H9 (cell line): Measurements from ENCODE around the gene PLCH2. TPM values are rescaled to one million over a fixed set of nuclear protein-coding genes. Genes with fewer than 3 reads are reported as not detected.

Experiments used
- DNase-seq: peaks from one replicate; pipeline ENCODE4 v3.0.0-alpha.2; 2017
- H2AFZ ChIP-seq: one replicate; pipeline ENCODE4 v1.6.1; 2013; ENCODE audit warnings: mild to moderate bottlenecking, low read length, control low read depth, moderate library complexity
- H2AK5ac ChIP-seq: 2 replicates; pipeline ENCODE4 v1.6.1; 2013; ENCODE audit warnings: low read length, control low read depth, mixed read lengths; ENCODE audit not compliant: insufficient read length
- H2BK120ac ChIP-seq: one replicate; pipeline ENCODE4 v1.6.1; 2013; ENCODE audit warnings: low read depth, mild to moderate bottlenecking, low read length, control low read depth, inconsistent platforms; ENCODE audit not compliant: poor library complexity, severe bottlenecking
- H2BK12ac ChIP-seq: 2 replicates; pipeline ENCODE4 v1.6.1; 2013; ENCODE audit warnings: low read length, control low read depth, mixed read lengths, low read depth; ENCODE audit not compliant: insufficient read length
- H2BK15ac ChIP-seq: 2 replicates; pipeline ENCODE4 v1.6.1; 2013; ENCODE audit warnings: low read depth, low read length, control low read depth
- H2BK20ac ChIP-seq: one replicate; pipeline ENCODE4 v1.6.1; 2013; ENCODE audit warnings: low read depth, mild to moderate bottlenecking, low read length, control low read depth, inconsistent platforms; ENCODE audit not compliant: poor library complexity, severe bottlenecking
- H2BK5ac ChIP-seq: 2 replicates; pipeline ENCODE4 v1.6.1; 2013; ENCODE audit warnings: low read length, control low read depth, mixed read lengths; ENCODE audit not compliant: insufficient read length
- H3K14ac ChIP-seq: 2 replicates; pipeline ENCODE4 v1.6.1; 2013; ENCODE audit warnings: low read length, control low read depth; ENCODE audit not compliant: insufficient read depth
- H3K18ac ChIP-seq: 2 replicates; pipeline ENCODE4 v1.6.1; 2013; ENCODE audit warnings: low read depth, mild to moderate bottlenecking, mixed read lengths, low read length, control low read depth; ENCODE audit not compliant: insufficient read length
- H3K23ac ChIP-seq: 2 replicates; pipeline ENCODE4 v1.6.1; 2013; ENCODE audit warnings: low read length, control low read depth, mixed read lengths, low read depth; ENCODE audit not compliant: insufficient read length
- H3K23me2 ChIP-seq: 2 replicates; pipeline ENCODE4 v1.6.1; 2013; ENCODE audit warnings: low read depth, mild to moderate bottlenecking, mixed read lengths, low read length, control low read depth; ENCODE audit not compliant: insufficient read length, poor library complexity, severe bottlenecking
- H3K27ac ChIP-seq: 2 replicates; pipeline ENCODE4 v1.5.1; 2013; ENCODE audit warnings: low read length, control low read depth, mixed read lengths, low read depth; ENCODE audit not compliant: insufficient read length
- H3K27me3 ChIP-seq: 2 replicates; pipeline ENCODE4 v1.6.1; 2013; ENCODE audit warnings: low read length, control low read depth, inconsistent platforms; ENCODE audit not compliant: insufficient read depth
- H3K4ac ChIP-seq: 2 replicates; pipeline ENCODE4 v1.6.1; 2013; ENCODE audit warnings: low read depth, mild to moderate bottlenecking, control low read depth, inconsistent platforms, low read length, moderate library complexity
- H3K4me1 ChIP-seq: 2 replicates; pipeline ENCODE4 v1.6.1; 2013; ENCODE audit warnings: low read length, control low read depth, inconsistent platforms; ENCODE audit not compliant: insufficient read depth
- H3K4me2 ChIP-seq: 2 replicates; pipeline ENCODE4 v1.6.1; 2013; ENCODE audit warnings: low read length, control low read depth, mixed read lengths; ENCODE audit not compliant: insufficient read length, insufficient read depth
- H3K56ac ChIP-seq: 2 replicates; pipeline ENCODE4 v1.6.1; 2013; ENCODE audit warnings: low read depth, mild to moderate bottlenecking, mixed read lengths, low read length, control low read depth; ENCODE audit not compliant: insufficient read length
- H3K79me1 ChIP-seq: 2 replicates; pipeline ENCODE4 v1.6.1; 2013; ENCODE audit warnings: low read depth, mild to moderate bottlenecking, moderate library complexity, low read length, control low read depth, inconsistent platforms; ENCODE audit not compliant: insufficient read depth, poor library complexity, severe bottlenecking
- H3K79me2 ChIP-seq: 2 replicates; pipeline ENCODE4 v1.6.1; 2013; ENCODE audit warnings: low read length, control low read depth, inconsistent platforms; ENCODE audit not compliant: insufficient read depth
- H3K9ac ChIP-seq: 2 replicates; pipeline ENCODE4 v1.6.1; 2013; ENCODE audit warnings: low read length, control low read depth, mixed read lengths; ENCODE audit not compliant: insufficient read length; ENCODE audit errors: extremely low read depth
- H3K9me3 ChIP-seq: one replicate; pipeline ENCODE4 v1.6.1; 2013; ENCODE audit warnings: low read depth, low read length, inconsistent platforms; ENCODE audit not compliant: control insufficient read depth
- H3T11ph ChIP-seq: one replicate; pipeline ENCODE4 v1.6.1; 2013; ENCODE audit warnings: mild to moderate bottlenecking, low read length, control low read depth, inconsistent platforms
- H4K20me1 ChIP-seq: one replicate; pipeline ENCODE4 v1.6.1; 2013; ENCODE audit not compliant: control insufficient read depth, insufficient read length, insufficient read depth
- H4K5ac ChIP-seq: 2 replicates; pipeline ENCODE4 v1.6.1; 2013; ENCODE audit warnings: low read depth, mild to moderate bottlenecking, mixed read lengths, low read length, control low read depth; ENCODE audit not compliant: insufficient read length
- H4K8ac ChIP-seq: replicated peaks from 2 replicates; pipeline ENCODE4 v1.6.1; 2013; ENCODE audit warnings: low read length, control low read depth, mixed read lengths, low read depth; ENCODE audit not compliant: insufficient read length
- H4K91ac ChIP-seq: 2 replicates; pipeline ENCODE4 v1.6.1; 2013; ENCODE audit warnings: low read depth, mild to moderate bottlenecking, moderate library complexity, mixed read lengths, low read length, control low read depth; ENCODE audit not compliant: insufficient read length
- H3K27ac Mint-ChIP-seq, 3 experiments: 2 replicates in 2 of 3; 3 replicates in 1 of 3; pipeline ENCODE4 v1.8.0; 2020 to 2021; ENCODE audit warnings: mixed read lengths in 3 of 3, mild to moderate bottlenecking in 1 of 3, moderate library complexity in 1 of 3
- H3K27me3 Mint-ChIP-seq: 2 replicates; pipeline ENCODE4 v1.8.0; 2021; ENCODE audit warnings: low read depth, mild to moderate bottlenecking, moderate library complexity, mixed read lengths
- H3K36me3 Mint-ChIP-seq, 3 experiments: 2 replicates in 2 of 3; 3 replicates in 1 of 3; pipeline ENCODE4 v1.8.0; 2020 to 2021; ENCODE audit warnings: low read depth in 3 of 3, mixed read lengths in 3 of 3; ENCODE audit not compliant: insufficient read depth in 1 of 3
- H3K4me1 Mint-ChIP-seq, 2 experiments: 2 replicates each; pipeline ENCODE4 v1.8.0; 2020; ENCODE audit warnings: mixed read lengths in 2 of 2
- H3K4me3 Mint-ChIP-seq, 2 experiments: 2 replicates in 1 of 2; 3 replicates in 1 of 2; pipeline ENCODE4 v1.8.0; 2020 to 2021; ENCODE audit warnings: mild to moderate bottlenecking in 2 of 2, mixed read lengths in 2 of 2, moderate library complexity in 1 of 2
- H3K9me3 Mint-ChIP-seq, 2 experiments: 2 replicates in 1 of 2; 3 replicates in 1 of 2; pipeline ENCODE4 v1.8.0; 2020; ENCODE audit warnings: mild to moderate bottlenecking in 2 of 2, mixed read lengths in 2 of 2, moderate library complexity in 1 of 2
- CTCF ChIP-seq: fragments of 200-600 bp; sonication (generic); conservative IDR thresholded peaks from 3 replicates; pipeline ENCODE4 v1.8.0; 2021; ENCODE audit warnings: antibody characterized with exemption, mild to moderate bottlenecking
- WGBS: extraction: QIAGEN DNeasy Blood & Tissue Kit; methylation state at CpG from one replicate; pipeline ENCODE4 v1.1.7; 2013; ENCODE audit warnings: missing lambda C conversion rate, low lambda C conversion rate, mixed read lengths; ENCODE audit not compliant: insufficient read length; ENCODE audit errors: extremely low coverage; 5-methylcytosine and 5-hydroxymethylcytosine counted together
- total RNA-seq: library from RNA; stranded (reverse); gene quantifications from 2 replicates; pipeline ENCODE4 v1.2.1, GENCODE V29; 2021

Gene PLCH2
- total RNA-seq, 1 experiment from 2014 or later: 0.09 TPM

- Histone ChIP-seq H3K27ac (no peak overlapping the region), H3K14ac (no peak overlapping the region), H3K79me1 (no peaks in the 10 kb centered on the region), H3K23me2 (no peaks in the 10 kb centered on the region), H3K9me3 (no peaks in the 10 kb centered on the region), H4K20me1 (no peaks in the 10 kb centered on the region), H2AK5ac (no peak overlapping the region), H3K9ac (no peak overlapping the region), H3K4me2 (no peak overlapping the region), H2BK15ac (no peak overlapping the region), H2BK120ac (no peak overlapping the region), H2AFZ (no peak overlapping the region), H3K56ac (no peak overlapping the region), H4K5ac (no peak overlapping the region), H2BK12ac (no peak overlapping the region), H4K8ac (no peak overlapping the region), H3K23ac (no peak overlapping the region), H3K79me2 (no peaks in the 10 kb centered on the region), H2BK5ac (no peak overlapping the region), H3T11ph (no peak overlapping the region), H3K18ac (no peak overlapping the region), H3K4me1 (no peaks in the 10 kb centered on the region), H4K91ac (no peak overlapping the region), H3K27me3 (no peaks in the 10 kb centered on the region), H3K4ac (no peak overlapping the region), H2BK20ac (no peak overlapping the region)
- no CpG with 5 or more reads among the region's 13 CpGs for WGBS
- DNase-seq: no peak
- Mint-ChIP-seq H3K27me3 (peaks cover 1% of the 10 kb centered on the region; the same call in 1 of the 2 replicates), H3K9me3 (no peaks in the 10 kb centered on the region), H3K36me3 (no peaks in the 10 kb centered on the region), H3K4me3 (no peak overlapping the region), H3K27ac (no peak overlapping the region), H3K4me1 (peaks cover 0 to 14% of the 10 kb centered on the region in 2 experiments; a peak in 2 of 4 replicates)
- TF ChIP-seq CTCF: no peak
Measured at GRCh38 chr1:2474933-2475371, 1.1 kb upstream of the PLCH2 start.
